ENCODE measurements around the gene EGFL6. TPM values are rescaled to one million over a fixed set of nuclear protein-coding genes. Genes with fewer than 3 reads are reported as not detected.
A peak's percentile ranks its signal among the peaks of the same experiment; 100 is the strongest.
"Not testable (repeated sequence)": the region's sequence is repeated elsewhere in the genome, so short reads cannot be mapped to it uniquely, and the experiment has no call there.

The EGFL6 gene
- total RNA-seq, 1 experiment from 2014 or later: not detected

DNA sequence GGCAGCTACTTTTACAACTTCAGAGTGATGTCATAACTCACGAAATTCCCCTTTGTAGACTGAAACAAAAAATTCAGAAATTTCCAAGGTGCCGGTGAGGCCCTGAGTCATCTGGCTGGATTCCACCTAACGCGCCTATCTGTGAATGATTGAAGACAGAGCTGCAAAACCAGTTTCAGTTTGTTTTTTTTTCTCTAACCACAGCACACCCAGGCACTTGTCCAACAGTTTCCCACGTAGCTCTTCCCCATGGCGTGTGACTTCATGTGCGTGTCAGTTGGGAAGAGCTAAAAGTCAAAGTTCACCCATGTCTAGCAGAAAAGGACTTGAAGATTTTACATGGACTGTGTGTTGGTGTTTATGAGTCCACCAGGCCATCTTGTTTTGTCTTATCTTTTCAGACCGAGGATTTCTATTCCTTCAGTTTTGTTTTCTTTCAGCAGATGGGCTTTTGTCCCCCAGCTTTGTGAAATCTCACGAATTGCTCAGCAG lies 99.9 kb downstream of the EGFL6 start:
- intact Hi-C loops (cut with micrococcal nuclease): no loop called here
- Mint-ChIP-seq H3K9me3 (ENCODE audit: unreplicated experiment) (no peaks in the 10 kb centered on the region), H3K4me3 (ENCODE audit: unreplicated experiment) (peak overlapping the region; percentile 41), H3K4me1 (ENCODE audit: insufficient read depth, unreplicated experiment) (no peaks in the 10 kb centered on the region), H3K27ac (ENCODE audit: low read depth, unreplicated experiment) (peak overlapping the region; percentile 90), H3K27me3 (ENCODE audit: insufficient read depth, unreplicated experiment) (peaks cover 22% of the 10 kb centered on the region), H3K36me3 (ENCODE audit: insufficient read depth, unreplicated experiment) (no peaks in the 10 kb centered on the region)
- POLR2A ChIA-PET: interaction anchor here (0.6 to 2.3 kb wide), 17 partner anchors 10 to 360 kb away, joined by 3 to 49 read pairs (median 4); partner anchors contain the start of genes OFD1, RAB9A and TRAPPC2
- peak; percentile 99 for DNase-seq (ENCODE audit: unreplicated experiment)
- BruUV-seq (replicated peaks): no TSS peak
- CTCF ChIA-PET: interaction anchor here (0.6 to 1.5 kb wide), 8 partner anchors 10 to 362 kb away, joined by 3 to 7 read pairs (median 3); partner anchors contain the start of genes OFD1 and TRAPPC2
- TF ChIP-seq, protein P1, sequence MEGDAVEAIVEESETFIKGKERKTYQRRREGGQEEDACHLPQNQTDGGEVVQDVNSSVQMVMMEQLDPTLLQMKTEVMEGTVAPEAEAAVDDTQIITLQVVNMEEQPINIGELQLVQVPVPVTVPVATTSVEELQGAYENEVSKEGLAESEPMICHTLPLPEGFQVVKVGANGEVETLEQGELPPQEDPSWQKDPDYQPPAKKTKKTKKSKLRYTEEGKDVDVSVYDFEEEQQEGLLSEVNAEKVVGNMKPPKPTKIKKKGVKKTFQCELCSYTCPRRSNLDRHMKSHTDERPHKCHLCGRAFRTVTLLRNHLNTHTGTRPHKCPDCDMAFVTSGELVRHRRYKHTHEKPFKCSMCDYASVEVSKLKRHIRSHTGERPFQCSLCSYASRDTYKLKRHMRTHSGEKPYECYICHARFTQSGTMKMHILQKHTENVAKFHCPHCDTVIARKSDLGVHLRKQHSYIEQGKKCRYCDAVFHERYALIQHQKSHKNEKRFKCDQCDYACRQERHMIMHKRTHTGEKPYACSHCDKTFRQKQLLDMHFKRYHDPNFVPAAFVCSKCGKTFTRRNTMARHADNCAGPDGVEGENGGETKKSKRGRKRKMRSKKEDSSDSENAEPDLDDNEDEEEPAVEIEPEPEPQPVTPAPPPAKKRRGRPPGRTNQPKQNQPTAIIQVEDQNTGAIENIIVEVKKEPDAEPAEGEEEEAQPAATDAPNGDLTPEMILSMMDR (IDR thresholded peaks at IDR 0.05; ENCODE audit: unreplicated experiment): no peak

GRCh38 chrX:13669755-13670154 lies 100.4 kb downstream of the EGFL6 start:
- DNase-seq (ENCODE audit: unreplicated experiment); H3K36me3 Mint-ChIP-seq (ENCODE audit: insufficient read depth, unreplicated experiment); BruUV-seq (replicated peaks); H3K4me1 Mint-ChIP-seq (ENCODE audit: insufficient read depth, unreplicated experiment); H3K9me3 Mint-ChIP-seq (ENCODE audit: unreplicated experiment); intact Hi-C loops (cut with micrococcal nuclease): not testable (repeated sequence)
- peaks cover 23% of the 10 kb centered on the region for H3K27me3 Mint-ChIP-seq (ENCODE audit: insufficient read depth, unreplicated experiment)
- peak overlapping the region; percentile 90 for H3K27ac Mint-ChIP-seq (ENCODE audit: low read depth, unreplicated experiment)
- CTCF ChIA-PET: interaction anchor here (0.6 to 1.5 kb wide), 8 partner anchors 10 to 575 kb away, joined by 3 to 7 read pairs (median 4); partner anchors contain the start of genes OFD1 and TRAPPC2
- H3K4me3 Mint-ChIP-seq (ENCODE audit: unreplicated experiment): peak overlapping the region; percentile 41
- POLR2A ChIA-PET: interaction anchor here (0.6 to 2.3 kb wide), 15 partner anchors 11 to 340 kb away, joined by 3 to 49 read pairs (median 8); partner anchors contain the start of genes OFD1, RAB9A and TRAPPC2

DNA sequence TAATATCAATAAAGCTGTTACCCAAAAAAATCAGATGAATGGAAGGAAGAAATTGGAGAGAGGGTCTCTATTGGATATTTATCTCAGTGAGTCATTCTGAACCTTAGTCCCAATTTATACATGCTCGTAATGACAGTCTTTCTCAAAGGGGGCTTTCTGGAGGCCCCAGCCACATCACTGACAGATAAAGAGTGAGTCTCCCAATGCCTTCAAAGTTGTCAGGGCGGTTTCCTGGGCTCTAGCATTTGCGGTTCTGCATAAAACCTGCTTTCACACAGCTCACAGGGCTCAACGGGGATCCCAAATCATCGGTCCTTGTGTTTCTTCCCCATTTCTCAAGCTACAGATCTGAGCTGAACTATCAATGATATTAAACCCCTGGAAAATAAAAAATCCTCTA lies 100.8 kb downstream of the EGFL6 start:
- H3K27ac Mint-ChIP-seq (ENCODE audit: low read depth, unreplicated experiment): no peak overlapping the region
- H3K9me3 Mint-ChIP-seq (ENCODE audit: unreplicated experiment): no peaks in the 10 kb centered on the region
- DNase-seq (ENCODE audit: unreplicated experiment): no peak
- ChIA-PET CTCF (interaction anchor here (0.9 to 1.5 kb wide), 4 partner anchors 14 to 575 kb away, joined by 3 to 7 read pairs (median 4); no protein-coding TSS in a partner anchor), POLR2A (interaction anchor here (0.6 to 2.3 kb wide), 8 partner anchors 11 to 116 kb away, joined by 3 to 49 read pairs (median 13); partner anchors contain the start of genes OFD1, RAB9A and TRAPPC2)
- peaks cover 27% of the 10 kb centered on the region for H3K27me3 Mint-ChIP-seq (ENCODE audit: insufficient read depth, unreplicated experiment)
- no TSS peak for BruUV-seq (replicated peaks)
- H3K4me3 Mint-ChIP-seq (ENCODE audit: unreplicated experiment): no peak overlapping the region
- intact Hi-C loops (cut with micrococcal nuclease): no loop called here
- TF ChIP-seq, protein P1 (IDR thresholded peaks at IDR 0.05; ENCODE audit: unreplicated experiment): no peak
- H3K36me3 Mint-ChIP-seq (ENCODE audit: insufficient read depth, unreplicated experiment): no peaks in the 10 kb centered on the region
- H3K4me1 Mint-ChIP-seq (ENCODE audit: insufficient read depth, unreplicated experiment): no peaks in the 10 kb centered on the region

GRCh38 chrX:13673016-13673415 lies 103.6 kb downstream of the EGFL6 start:
- BruUV-seq (replicated peaks): no TSS peak
- ChIA-PET POLR2A (interaction anchor here (0.7 to 1.4 kb wide), 2 partner anchors 12 to 20 kb away, joined by 3 to 4 read pairs; no protein-coding TSS in a partner anchor), CTCF (interaction anchor here (0.6 to 1.0 kb wide), 2 partner anchors 80 to 166 kb away, joined by 3 read pairs; no protein-coding TSS in a partner anchor)
- H3K27me3 Mint-ChIP-seq (ENCODE audit: insufficient read depth, unreplicated experiment): peaks cover 42% of the 10 kb centered on the region
- TF ChIP-seq, protein P1 (IDR thresholded peaks at IDR 0.05; ENCODE audit: unreplicated experiment): no peak
- no peak for DNase-seq (ENCODE audit: unreplicated experiment)
- H3K27ac Mint-ChIP-seq (ENCODE audit: low read depth, unreplicated experiment): no peak overlapping the region
- intact Hi-C loops (cut with micrococcal nuclease): no loop called here
- no peaks in the 10 kb centered on the region for H3K9me3 Mint-ChIP-seq (ENCODE audit: unreplicated experiment)
- H3K36me3 Mint-ChIP-seq (ENCODE audit: insufficient read depth, unreplicated experiment): no peaks in the 10 kb centered on the region
- H3K4me1 Mint-ChIP-seq (ENCODE audit: insufficient read depth, unreplicated experiment): no peaks in the 10 kb centered on the region
- H3K4me3 Mint-ChIP-seq (ENCODE audit: unreplicated experiment): no peak overlapping the region

Measured in MCF 10A (cell line).